Stimulated activated CD8-positive, alpha-beta memory T cell treated with anti-CD3 and anti-CD28 coated beads, Interleukin-12 subunit alpha, Interleukin-12 subunit beta, amount 100 ng/mL, for 4 hours (primary cell): ENCODE results near the gene IL7R.

ENCODE experiments used
- DNase-seq: peaks from one replicate; pipeline ENCODE4 v3.0.0-alpha.2; 2020; ENCODE audit warnings: low read depth

The IL7R gene

DNA sequence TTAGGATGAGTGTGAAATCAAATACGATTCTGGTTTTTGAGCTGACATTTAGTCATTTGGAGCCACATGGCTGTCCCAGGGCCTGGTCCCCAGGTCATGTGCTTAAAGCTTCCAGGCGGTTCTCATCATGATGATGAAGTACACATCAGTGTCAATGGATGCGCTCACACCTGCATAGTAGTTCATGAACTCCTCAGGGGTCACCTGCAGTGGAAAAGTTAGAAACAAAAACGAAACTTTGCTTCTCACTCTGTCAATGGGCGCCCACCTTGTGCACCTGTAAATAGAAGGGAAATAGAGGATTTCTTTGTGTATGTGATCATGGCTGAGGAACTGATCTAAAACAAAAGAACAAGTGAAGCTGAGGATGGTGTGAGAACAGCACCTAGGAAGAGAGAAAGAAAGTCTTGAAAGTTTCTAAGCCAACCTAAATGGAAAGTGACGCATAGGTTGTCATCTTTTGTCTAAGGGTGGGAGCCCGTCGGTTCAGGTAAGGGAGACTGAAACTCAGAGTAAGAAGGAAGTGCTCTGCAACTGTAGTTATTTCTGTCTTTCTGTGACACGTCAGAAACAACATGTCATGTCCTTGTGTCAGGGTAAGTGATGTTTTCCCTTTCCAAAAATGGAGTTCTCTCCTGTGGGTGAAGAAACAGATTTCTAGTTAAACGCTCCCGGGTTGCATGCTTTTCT lies 47.9 kb downstream of the IL7R start:
- DNase-seq: no peak

DNA sequence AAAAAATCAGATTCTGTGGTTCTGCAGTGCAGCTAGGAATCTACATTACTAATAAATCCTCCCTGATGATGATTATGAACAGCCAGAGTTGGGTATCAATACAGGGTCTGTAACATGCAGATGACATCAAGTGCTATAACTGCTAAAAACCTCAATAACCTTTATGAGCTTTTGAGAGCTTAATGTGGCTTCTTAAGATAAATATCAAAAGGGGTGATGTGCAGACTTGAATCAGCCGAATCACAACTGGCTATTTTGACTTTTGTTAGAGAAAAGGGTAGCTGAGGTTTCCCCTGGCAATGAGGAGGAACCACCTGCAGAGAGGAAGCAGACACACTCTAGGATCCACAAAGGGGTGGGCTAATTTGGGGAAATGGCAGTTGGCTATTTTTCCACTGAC lies 51.5 kb downstream of the IL7R start:
- no peak for DNase-seq

DNA sequence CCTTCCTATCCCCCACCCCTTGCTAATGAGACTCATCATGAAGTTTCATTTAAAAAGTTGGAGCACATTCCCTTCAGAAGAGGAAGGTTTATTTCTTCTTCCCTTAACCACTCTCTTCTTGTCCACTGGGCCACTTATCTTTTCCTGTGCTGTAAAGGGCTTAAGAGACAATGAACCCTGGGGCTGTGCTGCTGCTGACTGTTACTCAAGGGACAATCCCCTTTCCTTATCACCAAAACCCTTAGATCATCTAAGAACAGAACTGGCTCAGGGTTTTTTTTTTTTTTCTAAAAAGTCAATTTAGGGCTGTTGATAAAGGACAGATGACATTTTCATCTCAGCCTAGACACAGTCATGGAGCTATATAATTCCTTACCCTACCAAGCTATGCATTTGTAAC lies 52.1 kb downstream of the IL7R start:
- no peak for DNase-seq

DNA sequence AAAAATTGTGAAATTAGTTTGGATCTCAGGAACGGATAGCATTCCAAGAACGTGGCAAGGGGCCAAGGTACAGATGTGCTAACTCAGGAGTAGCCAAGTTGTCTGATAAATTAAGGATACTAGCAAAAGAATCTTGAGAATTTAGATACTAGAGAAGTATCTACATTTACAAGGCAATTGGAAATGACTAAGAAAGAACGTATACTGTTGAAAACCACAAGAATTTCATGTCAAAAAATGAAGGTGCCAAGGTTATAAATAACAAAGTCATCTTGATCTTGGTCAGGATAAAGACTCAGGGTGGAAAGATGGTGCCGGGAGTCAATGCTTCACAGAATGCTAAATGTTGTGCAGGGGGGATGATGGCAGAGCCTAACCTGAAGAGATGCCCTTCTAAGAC lies 62.5 kb downstream of the IL7R start:
- DNase-seq: no peak

DNA sequence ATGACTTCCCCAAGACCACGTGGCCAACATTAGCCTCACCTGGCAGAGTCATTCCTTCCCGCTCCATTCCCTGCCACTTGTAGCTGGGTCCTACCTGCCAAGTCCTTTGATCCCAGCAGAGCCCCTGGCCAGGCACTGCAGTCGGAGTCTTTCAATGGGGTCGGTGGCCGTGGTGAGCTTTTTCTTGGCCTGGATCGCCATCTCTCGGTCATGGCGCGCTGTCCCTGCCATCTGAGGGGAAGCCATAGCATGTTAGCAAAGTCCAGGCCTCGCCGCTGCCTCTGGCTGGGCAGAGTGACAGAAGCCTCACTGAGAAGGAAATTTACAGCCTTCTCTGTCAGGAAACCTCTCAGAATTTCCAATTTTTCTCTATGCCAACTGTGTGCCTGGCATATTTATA lies 64.2 kb downstream of the IL7R start:
- no peak for DNase-seq

DNA sequence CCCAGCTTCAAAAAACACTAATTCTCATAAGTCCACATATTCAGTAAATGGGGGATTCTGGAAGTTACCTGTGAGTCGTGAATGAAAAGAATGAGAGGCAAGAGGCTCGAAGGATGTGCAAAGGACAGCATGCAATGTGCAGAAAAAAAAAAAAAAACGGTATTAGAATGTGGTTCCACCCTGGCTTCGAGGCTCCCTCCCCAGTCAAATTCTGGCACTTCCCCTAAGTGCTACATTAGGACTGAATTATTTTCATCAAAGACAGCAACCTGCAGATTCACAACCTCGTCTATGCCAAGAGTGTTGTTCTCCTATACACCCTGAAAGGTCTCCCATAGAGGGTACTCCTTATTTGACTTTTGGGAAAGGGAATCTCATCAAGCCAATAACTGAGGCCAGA lies 65.2 kb downstream of the IL7R start:
- no peak for DNase-seq

DNA sequence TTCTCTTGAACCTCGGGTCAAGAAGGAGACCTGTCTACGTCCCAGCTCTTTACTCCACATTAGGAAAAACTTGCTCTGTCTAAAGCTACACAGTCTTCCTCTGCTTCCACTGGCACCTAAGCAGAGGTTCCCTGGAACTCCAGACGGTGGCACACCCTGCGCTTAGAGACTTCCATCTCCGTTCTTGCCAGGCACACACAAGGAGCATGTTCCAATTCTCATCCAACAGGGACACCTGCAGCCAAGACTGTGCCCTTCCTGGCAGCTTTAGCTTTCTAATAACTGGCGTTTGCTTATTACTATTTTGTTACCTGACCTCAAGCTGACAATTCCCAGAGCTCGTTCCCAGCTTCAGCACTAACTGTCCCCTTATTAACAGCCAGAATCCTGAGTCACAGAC lies 65.8 kb downstream of the IL7R start:
- DNase-seq: no peak

DNA sequence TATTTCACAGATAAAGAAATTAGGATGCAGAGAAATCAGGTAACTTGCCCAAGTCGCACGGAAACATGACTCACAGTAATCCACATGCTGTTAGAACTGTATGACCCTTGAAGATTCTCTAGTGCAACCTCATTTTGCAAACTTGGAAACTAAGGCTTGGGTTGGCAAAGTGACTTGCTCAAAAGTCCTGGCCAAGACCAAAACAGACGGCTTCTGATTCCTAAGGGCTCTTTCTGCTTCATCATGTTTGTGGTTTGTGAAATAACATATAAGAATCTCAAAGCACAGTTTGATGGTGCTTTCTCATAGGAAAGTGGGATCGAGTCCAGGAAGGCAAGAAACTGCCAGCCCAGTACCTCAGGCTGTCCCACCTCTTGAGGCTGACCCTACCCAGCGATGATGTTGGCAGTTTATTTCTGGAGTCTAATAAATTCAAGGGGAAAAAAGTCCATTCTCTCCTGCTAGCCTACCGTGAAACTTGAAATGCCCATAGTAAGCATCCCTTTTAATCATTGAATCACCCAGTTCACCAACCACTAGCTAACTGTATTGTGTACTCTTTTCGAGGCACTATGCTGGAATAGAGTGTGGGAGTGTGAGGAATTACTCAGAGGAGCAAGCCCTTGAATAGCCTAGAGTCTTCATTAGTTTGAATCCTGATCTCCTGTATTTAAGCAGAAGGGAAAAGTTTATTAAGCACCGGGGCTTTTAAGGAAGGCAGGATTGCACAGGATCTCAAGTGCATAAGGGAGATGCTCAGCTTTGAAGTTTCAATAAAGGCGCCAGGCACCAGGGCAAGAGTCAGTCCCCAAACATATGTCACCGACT lies 67.6 kb downstream of the IL7R start:
- no peak for DNase-seq

DNA sequence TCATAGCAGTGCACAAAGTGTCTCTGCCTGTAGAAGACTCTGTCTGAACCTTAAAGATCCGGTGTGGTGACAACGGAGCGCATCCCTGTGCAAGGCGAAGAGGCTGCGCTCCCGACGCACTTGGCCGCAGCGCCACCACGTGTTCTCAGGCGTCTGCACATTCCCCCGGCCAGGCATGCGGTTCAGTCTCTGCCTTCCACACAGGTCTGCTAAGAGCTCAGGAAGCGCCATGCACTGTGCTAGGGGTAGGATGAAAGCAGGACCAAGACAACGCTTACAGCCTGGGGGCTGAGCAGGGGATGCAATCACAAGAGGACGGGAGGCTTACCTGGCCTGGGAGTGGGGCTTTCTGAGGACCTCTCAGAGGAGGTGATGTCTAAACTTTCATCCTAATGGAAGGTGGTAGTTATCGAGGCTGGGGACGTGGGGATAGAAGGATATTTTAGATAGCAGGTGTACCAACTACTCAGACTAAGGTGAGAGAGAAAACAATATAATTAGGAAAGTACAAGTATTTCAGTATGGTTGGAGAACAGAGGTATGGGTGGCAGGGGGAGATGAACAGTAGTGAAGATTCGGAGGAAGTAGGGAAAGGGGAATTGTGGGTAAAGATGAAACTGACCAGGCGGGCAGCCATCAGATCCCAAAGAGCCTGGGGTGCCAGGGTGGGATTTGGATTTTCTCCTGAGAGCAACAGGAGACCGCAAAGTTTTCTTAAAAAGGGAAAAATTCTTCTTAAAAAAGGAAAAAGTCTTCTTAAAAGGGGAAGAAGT lies 68.4 kb downstream of the IL7R start:
- DNase-seq: peak; percentile 70

DNA sequence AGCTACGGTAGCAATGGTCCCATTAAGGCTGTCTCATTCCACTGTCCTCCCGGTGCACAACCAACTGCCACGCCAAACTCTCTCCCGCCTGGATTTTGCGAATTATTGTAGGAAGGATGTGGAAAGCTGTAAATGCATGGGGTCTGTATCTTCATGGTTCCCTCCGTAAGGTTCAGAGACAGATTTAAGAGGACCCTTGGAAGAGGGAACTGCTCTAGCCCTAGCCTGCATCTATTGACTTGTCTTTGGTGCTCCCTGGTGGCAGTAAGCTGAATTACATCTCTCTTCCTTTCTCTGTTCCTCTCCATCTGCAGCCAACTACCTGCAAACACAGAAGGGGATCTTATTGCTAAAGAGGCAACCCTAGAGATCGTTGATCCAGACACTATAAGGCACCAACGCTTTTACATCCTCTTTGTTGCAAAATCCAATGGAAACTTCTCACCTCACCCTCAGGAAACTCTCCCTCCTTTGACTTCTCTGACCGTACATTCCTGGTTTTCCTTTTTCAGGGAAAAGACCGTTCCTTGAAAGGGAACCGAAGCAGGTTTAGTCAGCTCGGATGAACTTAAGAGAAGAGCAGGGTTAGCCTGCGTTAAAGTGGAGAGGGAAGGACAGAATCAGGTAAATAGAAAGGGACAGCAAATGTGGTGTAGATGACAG lies 69.8 kb downstream of the IL7R start:
- no peak for DNase-seq
